Measurements from ENCODE around the gene TM7SF2.

DNA sequence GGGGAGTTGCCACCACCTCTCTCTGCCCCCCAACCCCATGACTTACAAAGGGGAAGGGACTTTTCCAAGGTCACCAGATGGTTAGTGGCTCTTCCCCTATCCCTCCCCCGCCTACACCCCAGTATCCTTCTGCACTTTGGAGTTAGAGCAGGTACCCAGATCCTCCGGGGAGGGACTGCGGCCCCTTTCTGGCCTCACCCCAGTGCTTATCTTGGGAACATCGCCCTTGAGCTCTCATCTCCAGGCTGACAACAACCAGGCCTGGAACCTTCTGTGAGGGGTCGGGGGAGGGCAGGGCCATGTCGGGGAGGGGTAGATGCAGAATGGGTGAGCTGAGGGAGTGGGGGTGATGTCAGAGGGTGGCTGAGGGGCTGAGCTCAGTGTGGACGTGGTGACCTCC lies 45.8 kb upstream of the TM7SF2 start:
- TF ChIP-seq POLR2AphosphoS5 (IDR thresholded peaks at IDR 0.05; ENCODE audit: low read depth, low read length) (no peak), REST (IDR thresholded peaks at IDR 0.05; ENCODE audit: insufficient read depth in 1 of 2, low read depth in 2 of 2, low read length in 2 of 2) (no peak)

Data from PFSK-1 (cell line).